ENCODE results near the gene SRSF11. TPM values are rescaled to one million over a fixed set of nuclear protein-coding genes. Genes with fewer than 3 reads are reported as not detected.

Gene SRSF11
- total and polyA plus RNA-seq, 2 donors (not counting 1 experiment from before 2014, with no cell fraction given) = 243 to 333 TPM

DNA sequence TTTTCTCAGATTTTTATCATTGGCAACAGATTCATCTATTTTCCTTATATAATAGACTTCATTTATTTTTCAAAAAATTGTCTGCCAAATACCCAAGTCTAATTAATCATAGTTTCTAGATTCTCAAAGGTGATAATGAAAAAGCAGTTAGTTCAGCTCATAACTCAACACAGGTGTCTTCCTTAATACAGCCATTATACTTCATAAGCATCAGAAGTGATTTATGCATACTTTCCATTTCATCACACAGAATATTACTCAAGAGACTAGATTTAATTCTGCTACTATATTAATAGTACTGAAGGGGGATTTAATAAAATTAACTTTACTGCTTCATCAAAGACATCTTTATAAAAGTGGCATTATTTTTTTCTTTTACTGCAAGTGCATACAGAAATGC is 18.8 kb downstream of the SRSF11 start:
- intact Hi-C loops (cut with micrococcal nuclease) = no loop called here
- H3K27ac Mint-ChIP-seq = no peak overlapping the region
- Histone ChIP-seq H4K20me1 (ENCODE audit: control insufficient read depth, insufficient read depth, low read length, poor library complexity, severe bottlenecking) (peaks cover 38% of the 10 kb centered on the region), H3K4me2 (replicated peaks; ENCODE audit: low read depth, low read length, poor library complexity, severe bottlenecking) (no peak overlapping the region), H3K9ac (ENCODE audit: low read length) (no peak overlapping the region), H3K36me3 (replicated peaks in 1 of 2; ENCODE audit: control extremely low read depth in 1 of 2, control insufficient read depth in 1 of 2, extremely low read depth in 1 of 2, insufficient read depth in 2 of 2, low read length in 1 of 2) (peaks cover 20 to 92% of the 10 kb centered on the region in 2 experiments), H3K79me2 (ENCODE audit: control insufficient read depth, insufficient read depth, low read length) (peaks cover 4% of the 10 kb centered on the region), H2AFZ (ENCODE audit: insufficient read depth, low read depth, low read length, poor library complexity, severe bottlenecking) (no peak overlapping the region), H3K4me1 (ENCODE audit: control insufficient read depth in 2 of 2, insufficient read depth in 2 of 2, low read length in 2 of 2) (no peaks in the 10 kb centered on the region), H3K4me3 (ENCODE audit: control extremely low read depth in 1 of 5, extremely low read depth in 1 of 5, insufficient read depth in 1 of 5, low read depth in 2 of 5, low read length in 4 of 5) (no peak overlapping the region), H3K27me3 (replicated peaks in 1 of 4; ENCODE audit: control extremely low read depth in 1 of 4, control insufficient read depth in 3 of 4, insufficient read depth in 4 of 4, low read length in 3 of 4) (no peaks in the 10 kb centered on the region), H3K27ac (ENCODE audit: low read length in 2 of 2) (no peak overlapping the region), H3K9me3 (ENCODE audit: control extremely low read depth in 1 of 3, control insufficient read depth in 2 of 3, insufficient read depth in 1 of 3, low read length in 2 of 3) (no peaks in the 10 kb centered on the region)
- H3K4me3 Mint-ChIP-seq = no peak overlapping the region
- ChIA-PET CTCF (no interaction called here), POLR2A (no interaction called here)
- TF ChIP-seq, protein P1, sequence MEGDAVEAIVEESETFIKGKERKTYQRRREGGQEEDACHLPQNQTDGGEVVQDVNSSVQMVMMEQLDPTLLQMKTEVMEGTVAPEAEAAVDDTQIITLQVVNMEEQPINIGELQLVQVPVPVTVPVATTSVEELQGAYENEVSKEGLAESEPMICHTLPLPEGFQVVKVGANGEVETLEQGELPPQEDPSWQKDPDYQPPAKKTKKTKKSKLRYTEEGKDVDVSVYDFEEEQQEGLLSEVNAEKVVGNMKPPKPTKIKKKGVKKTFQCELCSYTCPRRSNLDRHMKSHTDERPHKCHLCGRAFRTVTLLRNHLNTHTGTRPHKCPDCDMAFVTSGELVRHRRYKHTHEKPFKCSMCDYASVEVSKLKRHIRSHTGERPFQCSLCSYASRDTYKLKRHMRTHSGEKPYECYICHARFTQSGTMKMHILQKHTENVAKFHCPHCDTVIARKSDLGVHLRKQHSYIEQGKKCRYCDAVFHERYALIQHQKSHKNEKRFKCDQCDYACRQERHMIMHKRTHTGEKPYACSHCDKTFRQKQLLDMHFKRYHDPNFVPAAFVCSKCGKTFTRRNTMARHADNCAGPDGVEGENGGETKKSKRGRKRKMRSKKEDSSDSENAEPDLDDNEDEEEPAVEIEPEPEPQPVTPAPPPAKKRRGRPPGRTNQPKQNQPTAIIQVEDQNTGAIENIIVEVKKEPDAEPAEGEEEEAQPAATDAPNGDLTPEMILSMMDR (IDR thresholded peaks at IDR 0.05) = no peak
- no peak for TF ChIP-seq EZH2 (IDR thresholded peaks at IDR 0.05; ENCODE audit: borderline replicate concordance, insufficient read depth, low read depth, low read length, poor library complexity, severe bottlenecking)
- DNase-seq = no peak
- no peaks in the 10 kb centered on the region for H3K4me1 Mint-ChIP-seq
- no peaks in the 10 kb centered on the region for H3K9me3 Mint-ChIP-seq (ENCODE audit: insufficient read depth)
- ATAC-seq (ENCODE audit: low read depth) = no peak
- H3K27me3 Mint-ChIP-seq = no peaks in the 10 kb centered on the region

DNA sequence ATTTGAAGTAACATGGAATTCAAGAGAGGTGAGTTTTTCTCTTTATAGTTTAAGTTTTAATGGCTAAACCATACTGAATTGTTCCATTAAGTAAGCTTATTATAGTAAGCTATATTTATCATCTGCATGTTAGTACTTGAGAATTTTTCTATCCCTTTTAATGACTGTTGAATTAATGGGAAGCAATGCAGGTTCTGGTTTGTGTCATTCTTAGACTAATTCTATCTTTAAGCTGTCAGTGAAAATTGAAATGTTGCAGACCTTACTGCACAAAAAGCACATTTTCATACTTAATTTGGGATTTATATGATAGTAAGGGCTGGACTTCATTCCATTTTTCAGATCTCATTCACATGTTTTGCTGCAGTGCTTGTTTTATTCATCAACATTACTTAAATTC is 25.9 kb downstream of the SRSF11 start:
- Histone ChIP-seq H3K4me2 (replicated peaks; ENCODE audit: low read depth, low read length, poor library complexity, severe bottlenecking) (no peak overlapping the region), H3K4me3 (ENCODE audit: control extremely low read depth in 1 of 5, extremely low read depth in 1 of 5, insufficient read depth in 1 of 5, low read depth in 2 of 5, low read length in 4 of 5) (no peak overlapping the region), H2AFZ (ENCODE audit: insufficient read depth, low read depth, low read length, poor library complexity, severe bottlenecking) (no peak overlapping the region), H3K27me3 (replicated peaks in 1 of 4; ENCODE audit: control extremely low read depth in 1 of 4, control insufficient read depth in 3 of 4, insufficient read depth in 4 of 4, low read length in 3 of 4) (no peaks in the 10 kb centered on the region), H3K36me3 (replicated peaks in 1 of 2; ENCODE audit: control extremely low read depth in 1 of 2, control insufficient read depth in 1 of 2, extremely low read depth in 1 of 2, insufficient read depth in 2 of 2, low read length in 1 of 2) (peaks cover 17 to 94% of the 10 kb centered on the region in 2 experiments), H3K9me3 (ENCODE audit: control extremely low read depth in 1 of 3, control insufficient read depth in 2 of 3, insufficient read depth in 1 of 3, low read length in 2 of 3) (no peaks in the 10 kb centered on the region), H3K27ac (ENCODE audit: low read length in 2 of 2) (peak overlapping the region in 1 of 2 donors; percentile 13), H3K9ac (ENCODE audit: low read length) (no peak overlapping the region), H4K20me1 (ENCODE audit: control insufficient read depth, insufficient read depth, low read length, poor library complexity, severe bottlenecking) (peaks cover 26% of the 10 kb centered on the region), H3K79me2 (ENCODE audit: control insufficient read depth, insufficient read depth, low read length) (no peaks in the 10 kb centered on the region), H3K4me1 (ENCODE audit: control insufficient read depth in 2 of 2, insufficient read depth in 2 of 2, low read length in 2 of 2) (no peaks in the 10 kb centered on the region)
- no peak overlapping the region for H3K4me3 Mint-ChIP-seq
- DNase-seq = no peak
- intact Hi-C loops (cut with micrococcal nuclease) = no loop called here
- ATAC-seq (ENCODE audit: low read depth) = no peak
- TF ChIP-seq EZH2 (IDR thresholded peaks at IDR 0.05; ENCODE audit: borderline replicate concordance, insufficient read depth, low read depth, low read length, poor library complexity, severe bottlenecking) = no peak
- TF ChIP-seq, protein P1 (IDR thresholded peaks at IDR 0.05) = no peak
- no peaks in the 10 kb centered on the region for H3K9me3 Mint-ChIP-seq (ENCODE audit: insufficient read depth)
- H3K27me3 Mint-ChIP-seq = no peaks in the 10 kb centered on the region
- ChIA-PET POLR2A (no interaction called here), CTCF (no interaction called here)
- no peaks in the 10 kb centered on the region for H3K4me1 Mint-ChIP-seq
- no peak overlapping the region for H3K27ac Mint-ChIP-seq
